ENCODE data around the gene RIPK4. TPM values are rescaled to one million over a fixed set of nuclear protein-coding genes. Genes with fewer than 3 reads are reported as not detected.

The RIPK4 gene
- total and polyA plus RNA-seq, 2 of the 13 experiments (the other 11 are each of a cell fraction or from before 2014, with no cell fraction given) = 3.1 to 4.9 TPM

- TF ChIP-seq ZHX2 (IDR thresholded peaks at IDR 0.05; ENCODE audit: low read depth) = no peak
- TF ChIP-seq ZHX2 (CRISPR knock-in tag; IDR thresholded peaks at IDR 0.05; ENCODE audit: borderline replicate concordance) = no peak
- TF ChIP-seq ZNF710 (CRISPR knock-in tag; IDR thresholded peaks at IDR 0.05; ENCODE audit: borderline replicate concordance) = 0 out of 2 replicates have a peak, but pooled peaks have one; percentile 30
- TF ChIP-seq PRDM15 (CRISPR knock-in tag; IDR thresholded peaks at IDR 0.05) = no peak
- TF ChIP-seq KLF16 (CRISPR knock-in tag; IDR thresholded peaks at IDR 0.05) = peak in 1 of 2 experiments; percentile 20; a peak in 1 of 4 replicates
- TF ChIP-seq ATRX (CRISPR knock-in tag; IDR thresholded peaks at IDR 0.05; ENCODE audit: borderline replicate concordance) = no peak
- no peak for TF ChIP-seq BCLAF1 (IDR thresholded peaks at IDR 0.05)
- TF ChIP-seq ZNF331 (CRISPR knock-in tag; IDR thresholded peaks at IDR 0.05) = peak; percentile 23; the same call in 1 of the 2 replicates
- no peak for TF ChIP-seq KDM6A (CRISPR knock-in tag; IDR thresholded peaks at IDR 0.05; ENCODE audit: low read depth)
- TF ChIP-seq AKAP8 (CRISPR knock-in tag; IDR thresholded peaks at IDR 0.05) = no peak
- TF ChIP-seq SOX5 (CRISPR knock-in tag; IDR thresholded peaks at IDR 0.05; ENCODE audit: borderline replicate concordance) = peak; percentile 65; the same call in 1 of the 2 replicates
- no peak for TF ChIP-seq ZNF18 (CRISPR knock-in tag; IDR thresholded peaks at IDR 0.05; ENCODE audit: insufficient replicate concordance)
These were observed 54.1 kb downstream of the RIPK4 start (continued) for GRCh38 chr21:41712730-41713129.
